C4-2B (cell line): ENCODE results near the gene KLHDC8A.

Experiments
- ZFX ChIP-seq: fragments of 450-650 bp; IDR thresholded peaks from 2 replicates; pipeline ENCODE4 v1.6.1; 2017
- TF ChIP-seq, protein P1 (sequence below): fragments of 450-650 bp; conservative IDR thresholded peaks from 2 replicates; pipeline ENCODE4 v1.5.1; 2017; ENCODE audit warnings: mild to moderate bottlenecking

DNA sequence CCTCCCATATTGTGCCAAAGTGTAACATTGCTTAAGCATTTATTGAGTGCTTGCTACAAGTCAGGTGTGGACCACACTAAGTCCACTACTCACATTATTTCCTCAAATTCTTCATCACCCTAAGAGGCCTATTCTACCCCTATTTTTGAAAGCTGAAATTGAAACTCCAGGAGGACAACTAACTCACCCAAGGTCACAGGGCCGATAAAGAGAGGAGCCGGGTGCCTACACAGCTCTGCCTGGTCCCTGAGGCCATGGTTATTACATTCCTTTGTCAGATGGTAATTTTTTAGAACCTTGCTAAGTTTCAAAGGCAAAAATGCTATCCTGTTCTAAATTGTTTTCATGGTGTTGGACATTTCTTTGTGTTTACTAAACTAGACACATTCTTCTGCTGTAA is 24.2 kb upstream of the KLHDC8A start:
- TF ChIP-seq, protein P1, sequence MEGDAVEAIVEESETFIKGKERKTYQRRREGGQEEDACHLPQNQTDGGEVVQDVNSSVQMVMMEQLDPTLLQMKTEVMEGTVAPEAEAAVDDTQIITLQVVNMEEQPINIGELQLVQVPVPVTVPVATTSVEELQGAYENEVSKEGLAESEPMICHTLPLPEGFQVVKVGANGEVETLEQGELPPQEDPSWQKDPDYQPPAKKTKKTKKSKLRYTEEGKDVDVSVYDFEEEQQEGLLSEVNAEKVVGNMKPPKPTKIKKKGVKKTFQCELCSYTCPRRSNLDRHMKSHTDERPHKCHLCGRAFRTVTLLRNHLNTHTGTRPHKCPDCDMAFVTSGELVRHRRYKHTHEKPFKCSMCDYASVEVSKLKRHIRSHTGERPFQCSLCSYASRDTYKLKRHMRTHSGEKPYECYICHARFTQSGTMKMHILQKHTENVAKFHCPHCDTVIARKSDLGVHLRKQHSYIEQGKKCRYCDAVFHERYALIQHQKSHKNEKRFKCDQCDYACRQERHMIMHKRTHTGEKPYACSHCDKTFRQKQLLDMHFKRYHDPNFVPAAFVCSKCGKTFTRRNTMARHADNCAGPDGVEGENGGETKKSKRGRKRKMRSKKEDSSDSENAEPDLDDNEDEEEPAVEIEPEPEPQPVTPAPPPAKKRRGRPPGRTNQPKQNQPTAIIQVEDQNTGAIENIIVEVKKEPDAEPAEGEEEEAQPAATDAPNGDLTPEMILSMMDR: no peak
- TF ChIP-seq ZFX: no peak
